Retinal pigment epithelial cell (primary cell): ENCODE results near the gene RGPD8.
A peak's percentile ranks its signal among the peaks of the same experiment; 100 is the strongest.

Experiments used
- DNase-seq: peaks from one replicate; pipeline ENCODE4 v3.0.0-alpha.2; 2010; ENCODE audit warnings: low read depth
- H3K4me3 ChIP-seq: 2 replicates; pipeline ENCODE4 v1.5.1; 2011; ENCODE audit warnings: mild to moderate bottlenecking, low read length, control low read depth, moderate library complexity
- CTCF ChIP-seq: conservative IDR thresholded peaks from 2 replicates; pipeline ENCODE4 v1.5.1; 2011; ENCODE audit warnings: low read depth, low read length, control low read depth, inconsistent platforms

The RGPD8 gene

GRCh38 chr2:112433480-112433879, at the start of gene RGPD8:
Gene RGPD8, minus strand, starts transcription at chr2:112433645. Its CDS starts 192 bp downstream, at chr2:112433453.
- H3K4me3 ChIP-seq, result peak within 1 kb of the TSS; percentile 41
- peak; percentile 6 for DNase-seq
- peak; percentile 56 for TF ChIP-seq CTCF

GRCh38 chr2:112483042-112483473, 49.6 kb upstream of the RGPD8 start:
- no peak for DNase-seq
- TF ChIP-seq CTCF, result no peak
- peak overlapping the region; percentile 82 for H3K4me3 ChIP-seq

- no peak for TF ChIP-seq CTCF
- DNase-seq, result no peak
- H3K4me3 ChIP-seq, result peak overlapping the region; percentile 82
These were observed 49.0 kb upstream of the RGPD8 start for GRCh38 chr2:112482309-112483041.

- no peak for DNase-seq
- TF ChIP-seq CTCF, result no peak
These were observed 48.2 kb upstream of the RGPD8 start, which contains the start of gene TTL for GRCh38 chr2:112481528-112482233. Gene TTL, plus strand, starts transcription at chr2:112482156. Its CDS starts 189 bp downstream, at chr2:112482345.

GRCh38 chr2:112481050-112481527, 47.6 kb upstream of the RGPD8 start:
- peak overlapping the region; percentile 80 for H3K4me3 ChIP-seq
- peak; percentile 89 for TF ChIP-seq CTCF
- no peak for DNase-seq

More at GRCh38 chr2:112481528-112482233, 48.2 kb upstream of the RGPD8 start, which contains the start of gene TTL:
- peak within 1 kb of the TSS; percentile 82 for H3K4me3 ChIP-seq

GRCh38 chr2:112480530-112481049, 47.1 kb upstream of the RGPD8 start:
- no peak for DNase-seq
- peak overlapping the region; percentile 80 for H3K4me3 ChIP-seq
- no peak for TF ChIP-seq CTCF
